ENCODE results near the gene KRT33B.

DNA sequence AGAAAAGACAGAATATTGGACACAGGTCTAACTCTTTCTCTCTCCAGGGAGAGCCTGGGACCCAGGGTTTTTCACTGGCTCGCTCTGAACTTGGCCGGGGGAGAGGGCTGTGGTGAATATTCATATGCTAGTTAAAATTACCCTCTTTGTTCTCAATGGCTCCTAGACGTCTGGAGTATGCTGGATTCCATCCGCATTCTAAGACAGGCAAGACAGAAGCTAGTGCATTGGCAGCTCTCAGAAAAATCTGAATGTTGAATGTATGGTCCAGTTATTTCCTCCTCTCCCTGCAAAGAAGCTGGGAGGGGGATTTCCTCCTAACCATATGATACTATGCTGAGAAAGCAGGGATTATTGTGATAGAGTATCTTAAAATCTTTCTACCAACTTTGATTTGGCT lies 18.1 kb upstream of the KRT33B start:
- TF ChIP-seq, protein P1, sequence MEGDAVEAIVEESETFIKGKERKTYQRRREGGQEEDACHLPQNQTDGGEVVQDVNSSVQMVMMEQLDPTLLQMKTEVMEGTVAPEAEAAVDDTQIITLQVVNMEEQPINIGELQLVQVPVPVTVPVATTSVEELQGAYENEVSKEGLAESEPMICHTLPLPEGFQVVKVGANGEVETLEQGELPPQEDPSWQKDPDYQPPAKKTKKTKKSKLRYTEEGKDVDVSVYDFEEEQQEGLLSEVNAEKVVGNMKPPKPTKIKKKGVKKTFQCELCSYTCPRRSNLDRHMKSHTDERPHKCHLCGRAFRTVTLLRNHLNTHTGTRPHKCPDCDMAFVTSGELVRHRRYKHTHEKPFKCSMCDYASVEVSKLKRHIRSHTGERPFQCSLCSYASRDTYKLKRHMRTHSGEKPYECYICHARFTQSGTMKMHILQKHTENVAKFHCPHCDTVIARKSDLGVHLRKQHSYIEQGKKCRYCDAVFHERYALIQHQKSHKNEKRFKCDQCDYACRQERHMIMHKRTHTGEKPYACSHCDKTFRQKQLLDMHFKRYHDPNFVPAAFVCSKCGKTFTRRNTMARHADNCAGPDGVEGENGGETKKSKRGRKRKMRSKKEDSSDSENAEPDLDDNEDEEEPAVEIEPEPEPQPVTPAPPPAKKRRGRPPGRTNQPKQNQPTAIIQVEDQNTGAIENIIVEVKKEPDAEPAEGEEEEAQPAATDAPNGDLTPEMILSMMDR (conservative IDR thresholded peaks at IDR 0.05; ENCODE audit: low read length), result no peak
- TF ChIP-seq EZH2phosphoT487 (IDR thresholded peaks at IDR 0.05; ENCODE audit: borderline replicate concordance, low read depth, low read length), result no peak

All from OCI-LY7 (cell line).